Measurements from ENCODE around the gene RBMS1. TPM values are rescaled to one million over a fixed set of nuclear protein-coding genes. Genes with fewer than 3 reads are reported as not detected.

The RBMS1 gene
- total and polyA plus RNA-seq, 2 of the 4 experiments (the other 2 are of a cell fraction): 43.5 to 64.9 TPM

DNA sequence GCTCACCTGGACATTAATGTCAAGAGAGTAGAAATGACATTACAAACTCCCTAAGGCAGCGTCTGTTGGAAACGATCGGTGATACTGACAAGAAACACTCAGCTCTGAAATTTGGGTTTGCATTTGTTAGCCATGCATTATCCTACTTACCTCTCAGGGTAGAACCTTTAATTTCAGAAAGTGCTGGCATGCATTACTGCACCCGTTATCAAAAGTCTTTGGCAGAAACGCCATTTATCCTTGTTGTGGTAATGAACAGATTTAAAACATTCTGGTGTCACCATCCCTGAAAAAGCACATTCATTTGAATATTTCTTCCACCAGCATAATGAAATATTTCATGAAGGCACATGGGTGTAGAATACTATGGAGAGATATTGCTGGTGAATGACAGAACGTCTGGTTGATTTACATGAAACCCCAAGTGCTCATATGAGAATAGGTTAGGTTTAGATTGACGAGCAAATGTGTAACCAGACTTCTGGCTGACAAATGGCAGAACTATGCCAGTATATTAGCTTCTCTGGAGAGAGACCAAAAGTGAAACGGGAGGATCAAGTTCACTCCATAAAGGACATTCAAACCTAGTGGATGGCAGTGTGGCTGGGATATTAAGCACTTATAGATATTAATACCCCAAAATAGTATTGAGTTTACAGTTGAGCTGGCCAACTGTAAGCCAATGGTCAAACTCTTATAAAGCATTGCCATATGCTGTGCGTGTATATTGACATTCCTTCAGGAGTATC lies 240.0 kb downstream of the RBMS1 start:
- H3K27me3 ChIP-seq (ENCODE audit: control insufficient read depth, insufficient read depth, low read length): no peaks in the 10 kb centered on the region
- H2AK5ac ChIP-seq (ENCODE audit: low read depth, low read length): no peak overlapping the region
- no peak overlapping the region for H4K8ac ChIP-seq (ENCODE audit: low read depth in 2 of 2, low read length in 2 of 2)
- no TSS peak for BruUV-seq (replicated peaks)
- no peak overlapping the region for H2BK120ac ChIP-seq (ENCODE audit: low read depth, low read length)
- H3K9me1 ChIP-seq (ENCODE audit: insufficient read depth, low read length): no peaks in the 10 kb centered on the region; the same call in 1 of the 2 replicates
- peak; percentile 22; the same call in 1 of the 2 replicates for ATAC-seq (ENCODE audit: low read depth)
- H3K23ac ChIP-seq (ENCODE audit: low read depth, low read length): no peak overlapping the region
- no peak overlapping the region for H3K4me2 ChIP-seq (ENCODE audit: low read depth, low read length)
- 0 out of 3 replicates have a peak overlapping the region, but pooled peaks have one; percentile 44 for H2BK15ac ChIP-seq (ENCODE audit: low read depth, low read length)
- intact Hi-C loops (cut with micrococcal nuclease): loop anchor here (2.0 to 5.0 kb wide), 2 partner anchors 141 to 741 kb away; no protein-coding TSS in a partner anchor
- H3K18ac ChIP-seq (ENCODE audit: low read depth, low read length): no peak overlapping the region
- H3K4me1 ChIP-seq (ENCODE audit: control insufficient read depth, insufficient read depth, low read length): peaks cover 6% of the 10 kb centered on the region
- H3K4me3 ChIP-seq (ENCODE audit: insufficient read depth, low read depth, low read length): no peak overlapping the region
- dilution Hi-C loops (cut with HindIII; ENCODE audit: low sequenced_read_pairs, unreplicated experiment): no loop called here
- DNase-seq: peak; percentile 43
- H2AK9ac ChIP-seq (replicated peaks; ENCODE audit: low read depth, low read length, poor library complexity): no peak overlapping the region
- no peak overlapping the region for H3K9ac ChIP-seq (ENCODE audit: low read depth, low read length)
- H3K9me3 ChIP-seq (ENCODE audit: control insufficient read depth, insufficient read depth, low read length): no peaks in the 10 kb centered on the region
- H3K36me3 ChIP-seq (ENCODE audit: control insufficient read depth, insufficient read depth, low read length): no peaks in the 10 kb centered on the region
- CTCF ChIA-PET: no interaction called here
- no peak overlapping the region for H3K14ac ChIP-seq (replicated peaks; ENCODE audit: low read depth, low read length)
- WGBS, 2 experiments (ENCODE audit: extremely low coverage in 2 of 2, insufficient read length in 1 of 2): no CpG with 5 or more reads among the region's 9 CpGs
- POLR2A ChIA-PET (ENCODE audit: unreplicated experiment): interaction anchor here (1.0 kb wide), 1 partner anchor 10 kb away, joined by 3 read pairs; no protein-coding TSS in a partner anchor
- H2AFZ ChIP-seq (replicated peaks; ENCODE audit: low read length, poor library complexity): no peak overlapping the region
- in situ Hi-C loops (cut with MboI; ENCODE audit: low sequenced_read_pairs): loop anchor here (5.0 kb wide), 1 partner anchor 141 kb away; no protein-coding TSS in a partner anchor
- H3K56ac ChIP-seq (ENCODE audit: extremely low read depth, insufficient read depth, low read length): no peak overlapping the region
- H3K4ac ChIP-seq (ENCODE audit: low read depth, low read length): no peak overlapping the region
- no peaks in the 10 kb centered on the region for H4K20me1 ChIP-seq (ENCODE audit: insufficient read depth, low read length)
- no peak overlapping the region for H3K27ac ChIP-seq (ENCODE audit: insufficient read depth, low read length)
- H2BK5ac ChIP-seq (ENCODE audit: low read depth, low read length, poor library complexity, severe bottlenecking): no peak overlapping the region
- H2BK20ac ChIP-seq (ENCODE audit: low read depth, low read length): no peak overlapping the region
- H4K91ac ChIP-seq (ENCODE audit: insufficient read depth, low read depth, low read length): no peak overlapping the region
- no peak overlapping the region for H4K5ac ChIP-seq (ENCODE audit: low read depth, low read length)
- no peaks in the 10 kb centered on the region for H3K79me1 ChIP-seq (ENCODE audit: low read depth in 1 of 2, low read length in 2 of 2)
- TF ChIP-seq POLR2A (IDR thresholded peaks at IDR 0.05; ENCODE audit: low read depth, low read length) (no peak), BHLHE40 (IDR thresholded peaks at IDR 0.05; ENCODE audit: low read depth, low read length) (no peak), MAFK (IDR thresholded peaks at IDR 0.05; ENCODE audit: low read depth, low read length) (no peak), USF2 (IDR thresholded peaks at IDR 0.05; ENCODE audit: low read depth, low read length) (no peak), RCOR1 (IDR thresholded peaks at IDR 0.05; ENCODE audit: insufficient replicate concordance, low read length) (no peak), NFE2L2 (IDR thresholded peaks at IDR 0.05; ENCODE audit: low read depth, low read length) (no peak), ELK1 (IDR thresholded peaks at IDR 0.05; ENCODE audit: borderline replicate concordance, low read depth, low read length) (no peak), CHD1 (IDR thresholded peaks at IDR 0.05; ENCODE audit: low read depth, low read length) (no peak), RFX5 (IDR thresholded peaks at IDR 0.05; ENCODE audit: low read depth, low read length) (no peak), MXI1 (IDR thresholded peaks at IDR 0.05; ENCODE audit: borderline replicate concordance, low read depth, low read length) (no peak), CEBPB (IDR thresholded peaks at IDR 0.05; ENCODE audit: low read depth, low read length) (no peak), SMC3 (IDR thresholded peaks at IDR 0.05; ENCODE audit: low read depth, low read length) (no peak), MAZ (IDR thresholded peaks at IDR 0.05; ENCODE audit: borderline replicate concordance, low read depth, low read length) (no peak), FOS (IDR thresholded peaks at IDR 0.05; ENCODE audit: low read depth, low read length) (no peak)
- TF ChIP-seq, protein P1, sequence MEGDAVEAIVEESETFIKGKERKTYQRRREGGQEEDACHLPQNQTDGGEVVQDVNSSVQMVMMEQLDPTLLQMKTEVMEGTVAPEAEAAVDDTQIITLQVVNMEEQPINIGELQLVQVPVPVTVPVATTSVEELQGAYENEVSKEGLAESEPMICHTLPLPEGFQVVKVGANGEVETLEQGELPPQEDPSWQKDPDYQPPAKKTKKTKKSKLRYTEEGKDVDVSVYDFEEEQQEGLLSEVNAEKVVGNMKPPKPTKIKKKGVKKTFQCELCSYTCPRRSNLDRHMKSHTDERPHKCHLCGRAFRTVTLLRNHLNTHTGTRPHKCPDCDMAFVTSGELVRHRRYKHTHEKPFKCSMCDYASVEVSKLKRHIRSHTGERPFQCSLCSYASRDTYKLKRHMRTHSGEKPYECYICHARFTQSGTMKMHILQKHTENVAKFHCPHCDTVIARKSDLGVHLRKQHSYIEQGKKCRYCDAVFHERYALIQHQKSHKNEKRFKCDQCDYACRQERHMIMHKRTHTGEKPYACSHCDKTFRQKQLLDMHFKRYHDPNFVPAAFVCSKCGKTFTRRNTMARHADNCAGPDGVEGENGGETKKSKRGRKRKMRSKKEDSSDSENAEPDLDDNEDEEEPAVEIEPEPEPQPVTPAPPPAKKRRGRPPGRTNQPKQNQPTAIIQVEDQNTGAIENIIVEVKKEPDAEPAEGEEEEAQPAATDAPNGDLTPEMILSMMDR (conservative IDR thresholded peaks at IDR 0.05; ENCODE audit: low read depth, low read length): no peak

Measured in IMR-90 (cell line).